SJCRH30 (cell line): ENCODE measurements around the gene GRAMD1B. TPM values are rescaled to one million over a fixed set of nuclear protein-coding genes. Genes with fewer than 3 reads are reported as not detected.
"Not testable (repeated sequence)": the region's sequence is repeated elsewhere in the genome, so short reads cannot be mapped to it uniquely, and the experiment has no call there.

Experiments
- DNase-seq, 2 experiments: peaks; one replicate each; pipeline ENCODE4 v3.0.0-alpha.2; 2015 to 2020
- H3K27ac ChIP-seq: fragments of 250-450 bp; sonication (Bioruptor Pico); 2 replicates; pipeline ENCODE4 v1.5.1; 2020; ENCODE audit warnings: mild to moderate bottlenecking, moderate library complexity
- H3K27me3 ChIP-seq: fragments of 250-450 bp; sonication (Bioruptor Pico); 2 replicates; pipeline ENCODE4 v1.5.1; 2020; ENCODE audit warnings: mild to moderate bottlenecking, moderate library complexity
- H3K36me3 ChIP-seq: fragments of 250-450 bp; sonication (Bioruptor Pico); 2 replicates; pipeline ENCODE4 v1.5.1; 2020; ENCODE audit warnings: mild to moderate bottlenecking, moderate library complexity
- H3K4me1 ChIP-seq: fragments of 250-450 bp; sonication (Bioruptor Pico); 2 replicates; pipeline ENCODE4 v1.5.1; 2020; ENCODE audit warnings: mild to moderate bottlenecking, moderate library complexity
- H3K4me3 ChIP-seq: fragments of 250-450 bp; sonication (Bioruptor Pico); 2 replicates; pipeline ENCODE4 v1.5.1; 2020; ENCODE audit warnings: mild to moderate bottlenecking, moderate library complexity
- H3K9me3 ChIP-seq: fragments of 250-450 bp; sonication (Bioruptor Pico); replicated peaks from 2 replicates; pipeline ENCODE4 v1.5.1; 2020; ENCODE audit warnings: mild to moderate bottlenecking, moderate library complexity
- total RNA-seq: library from RNA; depleted of rRNA; stranded (reverse); fragments of >200 nt; shearing (Covaris generic); gene quantifications from 2 replicates; pipeline ENCODE4 v1.2.3, GENCODE V29; 2014

The GRAMD1B gene
- total RNA-seq, 1 experiment from 2014 or later: 22.9 TPM

GRCh38 chr11:123517559-123518364, 87.7 kb downstream of the GRAMD1B start:
- H3K4me3 ChIP-seq: no peak overlapping the region
- H3K27ac ChIP-seq: no peak overlapping the region
- no peaks in the 10 kb centered on the region for H3K27me3 ChIP-seq
- H3K4me1 ChIP-seq: no peaks in the 10 kb centered on the region
- H3K36me3 ChIP-seq: no peaks in the 10 kb centered on the region
- DNase-seq: no peak
- H3K9me3 ChIP-seq: no peaks in the 10 kb centered on the region

DNA sequence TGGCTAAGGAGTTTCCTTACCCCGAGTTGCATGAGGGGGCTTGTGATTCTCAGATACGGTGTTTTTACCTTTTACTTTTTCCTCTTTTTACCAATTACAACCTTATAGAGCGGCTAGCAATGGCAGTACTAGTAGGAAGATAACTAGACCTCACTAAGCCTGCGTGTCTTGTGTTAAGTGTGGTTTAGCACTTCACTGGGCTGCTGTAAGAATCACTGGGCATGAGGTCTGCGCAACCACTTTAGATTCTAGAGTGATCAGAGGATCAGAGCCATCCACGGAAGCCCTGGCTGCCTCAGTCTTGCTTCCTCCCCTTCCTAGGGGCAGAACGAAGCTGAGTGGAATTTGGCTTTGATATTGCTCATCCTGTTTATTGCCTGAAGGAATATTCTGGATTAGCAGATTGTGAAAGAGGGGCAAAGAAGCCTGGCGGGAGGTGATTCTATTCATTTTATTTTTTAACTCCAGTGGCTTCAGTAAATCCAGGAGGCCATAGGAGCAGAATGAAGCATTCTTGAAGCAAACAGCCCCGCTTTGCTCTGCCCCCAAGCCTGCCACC, 88.5 kb downstream of the GRAMD1B start:
- H3K4me1 ChIP-seq: no peaks in the 10 kb centered on the region
- H3K9me3 ChIP-seq: no peaks in the 10 kb centered on the region
- H3K27ac ChIP-seq: no peak overlapping the region
- H3K36me3 ChIP-seq: no peaks in the 10 kb centered on the region
- DNase-seq: no peak
- H3K27me3 ChIP-seq: no peaks in the 10 kb centered on the region
- no peak overlapping the region for H3K4me3 ChIP-seq

DNA sequence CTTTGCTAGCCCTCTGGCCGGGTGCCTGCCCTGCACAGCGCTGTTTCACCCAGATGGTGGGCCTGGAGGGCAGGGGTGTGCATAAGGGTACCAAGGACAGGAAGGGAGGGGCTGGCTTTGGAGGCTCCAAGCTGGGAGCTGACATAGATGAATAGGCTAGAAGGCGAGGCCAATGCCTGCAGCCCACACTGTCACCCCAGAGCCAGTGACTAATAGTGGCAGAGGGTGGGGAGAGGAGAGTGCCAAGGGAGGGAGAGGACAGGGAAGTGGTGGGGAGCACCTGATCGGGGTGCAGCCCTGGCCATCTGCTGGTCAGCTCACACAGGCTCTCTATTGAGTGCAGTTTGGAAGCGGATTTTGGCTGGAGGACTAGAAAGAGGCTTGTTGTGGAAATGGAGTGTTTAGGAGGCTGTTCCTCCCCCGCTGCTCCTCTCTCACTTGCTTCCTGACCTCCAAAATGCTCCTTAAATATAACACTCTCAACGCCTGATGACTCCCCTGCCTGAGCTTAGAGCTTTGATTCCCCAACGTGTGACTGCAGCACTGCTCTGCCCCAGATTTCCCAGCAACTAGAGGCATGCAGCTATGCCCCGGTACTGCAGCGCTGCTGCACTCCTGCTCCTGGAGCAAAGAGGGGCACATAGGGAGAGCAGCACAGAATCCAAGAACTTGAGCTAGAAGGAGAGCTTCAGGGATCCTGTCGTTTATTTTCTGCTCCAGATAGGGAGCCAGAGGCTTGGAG, 89.2 kb downstream of the GRAMD1B start:
- no peak overlapping the region for H3K27ac ChIP-seq

GRCh38 chr11:123519797-123520193, 89.7 kb downstream of the GRAMD1B start:
- Histone ChIP-seq H3K4me3 (no peak overlapping the region), H3K27ac (no peak overlapping the region), H3K4me1 (no peaks in the 10 kb centered on the region), H3K36me3 (no peaks in the 10 kb centered on the region), H3K27me3 (no peaks in the 10 kb centered on the region), H3K9me3 (no peaks in the 10 kb centered on the region)
- no peak for DNase-seq

More for the DNA sequence above, 89.2 kb downstream of the GRAMD1B start:
- no peaks in the 10 kb centered on the region for H3K27me3 ChIP-seq
- no peaks in the 10 kb centered on the region for H3K36me3 ChIP-seq
- no peaks in the 10 kb centered on the region for H3K4me1 ChIP-seq
- H3K4me3 ChIP-seq: no peak overlapping the region
- DNase-seq: no peak
- no peaks in the 10 kb centered on the region for H3K9me3 ChIP-seq

DNA sequence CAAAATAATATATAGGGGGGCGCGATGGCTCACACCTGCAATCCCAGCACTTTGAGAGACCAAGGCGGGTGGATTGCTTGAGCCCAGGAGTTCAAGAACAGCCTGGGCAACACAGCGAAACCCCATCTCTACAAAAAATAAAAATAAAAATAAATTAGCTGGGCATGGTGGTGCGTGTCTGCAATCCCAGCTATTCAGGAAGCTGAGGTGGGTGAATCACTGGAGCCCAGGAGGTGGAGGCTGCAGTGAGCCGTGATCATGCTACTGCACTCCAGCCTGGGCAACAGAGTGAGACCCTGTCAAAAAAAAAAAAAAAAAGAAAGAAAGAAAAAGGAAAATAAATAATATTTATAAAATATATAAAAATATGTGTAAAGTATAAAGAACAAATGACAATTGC, 90.4 kb downstream of the GRAMD1B start:
- DNase-seq, H3K36me3 ChIP-seq, H3K9me3 ChIP-seq, H3K4me3 ChIP-seq, H3K27ac ChIP-seq, H3K4me1 ChIP-seq, H3K27me3 ChIP-seq: not testable (repeated sequence)

- no peaks in the 10 kb centered on the region for H3K4me1 ChIP-seq
- DNase-seq: no peak
Measured at GRCh38 chr11:123521001-123521400, 90.9 kb downstream of the GRAMD1B start.

DNA sequence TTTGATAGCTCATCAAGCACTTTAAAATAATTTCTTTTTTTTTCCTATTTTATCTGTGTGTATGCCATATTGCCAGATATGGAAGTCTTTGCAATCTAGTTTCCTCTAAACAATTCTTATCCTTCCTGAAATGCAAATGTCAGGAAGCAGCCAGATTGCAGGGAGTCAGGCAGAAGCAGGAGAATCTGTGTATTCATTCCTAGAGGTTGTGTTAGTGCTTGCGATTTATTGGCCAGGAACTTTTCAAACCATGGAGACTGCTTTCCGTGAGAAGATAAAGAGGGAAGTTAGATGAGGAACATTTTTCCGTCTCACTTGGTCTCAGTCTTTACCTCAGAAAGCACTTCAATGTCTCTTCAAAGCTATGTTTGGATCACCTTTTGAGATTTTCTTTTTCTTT, 91.9 kb downstream of the GRAMD1B start:
- Histone ChIP-seq H3K27ac (no peak overlapping the region), H3K4me1 (no peaks in the 10 kb centered on the region), H3K36me3 (no peaks in the 10 kb centered on the region), H3K9me3 (no peaks in the 10 kb centered on the region), H3K4me3 (no peak overlapping the region), H3K27me3 (no peaks in the 10 kb centered on the region)
- DNase-seq: no peak

More at GRCh38 chr11:123521001-123521400, 90.9 kb downstream of the GRAMD1B start:
- no peak overlapping the region for H3K27ac ChIP-seq
- H3K36me3 ChIP-seq: no peaks in the 10 kb centered on the region
- no peaks in the 10 kb centered on the region for H3K27me3 ChIP-seq
- H3K9me3 ChIP-seq: no peaks in the 10 kb centered on the region
- H3K4me3 ChIP-seq: no peak overlapping the region

DNA sequence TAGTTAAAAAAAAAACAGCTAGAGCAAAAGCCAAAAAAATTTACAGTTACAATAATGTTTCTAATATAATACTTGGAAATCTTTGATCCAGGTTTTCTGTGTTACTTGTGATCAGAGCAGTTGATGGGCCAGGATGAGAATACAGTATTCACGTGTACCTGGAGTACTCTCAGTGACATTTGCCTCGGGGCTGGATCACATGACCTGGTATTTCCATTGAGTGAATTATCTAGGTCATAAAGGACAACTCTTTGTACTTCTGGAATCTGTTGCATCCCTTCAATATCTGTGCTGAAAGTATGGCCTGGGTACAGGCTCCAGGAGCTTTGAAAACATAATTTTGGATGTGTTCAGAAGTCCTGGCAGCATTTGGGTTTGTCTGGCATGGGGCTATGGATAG, 93.5 kb downstream of the GRAMD1B start:
- no peak for DNase-seq

DNA sequence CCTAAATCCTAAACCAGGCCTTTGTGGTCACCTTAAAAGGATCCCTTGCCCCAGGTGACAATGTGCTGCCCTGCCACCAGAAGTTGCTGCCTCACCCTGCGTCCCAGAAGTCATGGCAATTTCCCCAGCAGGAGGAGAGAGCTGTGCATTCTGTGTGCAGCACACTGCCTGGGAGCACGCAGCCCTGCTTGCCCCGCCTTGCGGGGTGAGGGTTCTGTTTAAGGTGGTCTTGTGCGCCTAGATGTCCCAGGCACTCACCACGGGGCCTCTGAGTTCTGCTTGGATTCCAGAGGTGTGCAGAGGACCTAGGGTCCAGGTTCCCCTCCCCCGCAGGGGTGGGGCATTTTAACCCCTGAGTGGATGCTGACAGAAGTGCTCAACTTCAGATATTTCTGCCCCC, 95.0 kb downstream of the GRAMD1B start:
- Histone ChIP-seq H3K27ac (no peak overlapping the region), H3K9me3 (no peaks in the 10 kb centered on the region), H3K4me1 (no peaks in the 10 kb centered on the region), H3K4me3 (no peak overlapping the region), H3K36me3 (no peaks in the 10 kb centered on the region), H3K27me3 (no peaks in the 10 kb centered on the region)
- DNase-seq: no peak

More for the DNA sequence above, 93.5 kb downstream of the GRAMD1B start:
- Histone ChIP-seq H3K4me3 (no peak overlapping the region), H3K27ac (no peak overlapping the region), H3K27me3 (no peaks in the 10 kb centered on the region), H3K36me3 (no peaks in the 10 kb centered on the region), H3K4me1 (no peaks in the 10 kb centered on the region), H3K9me3 (no peaks in the 10 kb centered on the region)

- Histone ChIP-seq H3K36me3 (no peaks in the 10 kb centered on the region), H3K9me3 (no peaks in the 10 kb centered on the region), H3K4me1 (no peaks in the 10 kb centered on the region), H3K4me3 (no peak overlapping the region), H3K27me3 (no peaks in the 10 kb centered on the region), H3K27ac (no peak overlapping the region)
- no peak for DNase-seq
Measured at GRCh38 chr11:123525511-123525918, 95.4 kb downstream of the GRAMD1B start.

GRCh38 chr11:123526027-123526805, 96.1 kb downstream of the GRAMD1B start:
- Histone ChIP-seq H3K9me3 (no peaks in the 10 kb centered on the region), H3K27ac (no peak overlapping the region), H3K36me3 (no peaks in the 10 kb centered on the region), H3K4me3 (no peak overlapping the region), H3K4me1 (no peaks in the 10 kb centered on the region), H3K27me3 (no peaks in the 10 kb centered on the region)
- DNase-seq: no peak

DNA sequence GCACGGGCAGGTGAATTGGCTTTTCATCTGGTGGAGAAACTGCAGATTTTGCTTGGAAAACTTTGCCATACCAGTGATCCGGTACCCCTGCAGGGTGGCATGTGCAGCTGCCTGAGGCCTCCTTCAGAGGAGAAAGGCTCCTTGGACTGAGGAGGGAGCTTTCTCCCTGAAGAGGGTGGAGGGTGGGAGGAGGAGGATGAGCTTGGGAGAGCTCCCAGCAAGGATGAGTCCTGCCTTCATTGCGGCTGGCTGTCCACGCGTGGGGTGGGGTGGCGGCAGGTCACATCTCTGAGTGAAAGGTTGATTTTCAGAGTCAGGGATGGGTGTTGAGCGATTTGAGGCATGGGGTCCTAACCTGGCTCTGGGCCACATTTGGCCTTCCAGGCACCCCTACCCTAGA, 96.8 kb downstream of the GRAMD1B start:
- Histone ChIP-seq H3K4me3 (no peak overlapping the region), H3K4me1 (no peaks in the 10 kb centered on the region), H3K36me3 (no peaks in the 10 kb centered on the region), H3K9me3 (no peaks in the 10 kb centered on the region), H3K27ac (no peak overlapping the region), H3K27me3 (no peaks in the 10 kb centered on the region)
- DNase-seq: no peak

- H3K9me3 ChIP-seq: no peaks in the 10 kb centered on the region
- no peaks in the 10 kb centered on the region for H3K4me1 ChIP-seq
- H3K27ac ChIP-seq: no peak overlapping the region
- no peaks in the 10 kb centered on the region for H3K27me3 ChIP-seq
- no peak for DNase-seq
- no peak overlapping the region for H3K4me3 ChIP-seq
- no peaks in the 10 kb centered on the region for H3K36me3 ChIP-seq
Measured at GRCh38 chr11:123527526-123527925, 97.5 kb downstream of the GRAMD1B start.

DNA sequence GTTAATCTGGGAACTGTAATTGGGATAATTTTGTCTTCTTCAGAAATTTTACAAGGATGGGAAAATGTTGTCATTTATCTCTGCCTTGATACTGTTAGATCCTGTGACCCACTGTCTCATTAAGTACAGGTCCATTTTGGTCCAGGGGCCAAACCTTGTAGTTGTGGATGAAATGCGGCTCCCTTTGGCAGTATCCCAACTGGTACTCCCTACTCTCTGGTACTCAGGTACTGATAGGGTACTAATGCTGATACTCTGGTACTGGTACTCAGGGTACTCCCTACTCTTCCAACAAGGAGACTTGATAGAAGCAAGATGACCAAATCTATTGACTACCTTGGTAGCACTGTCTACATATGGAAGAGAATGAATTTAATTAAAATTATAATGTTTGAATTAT, 97.9 kb downstream of the GRAMD1B start:
- no peaks in the 10 kb centered on the region for H3K4me1 ChIP-seq

DNA sequence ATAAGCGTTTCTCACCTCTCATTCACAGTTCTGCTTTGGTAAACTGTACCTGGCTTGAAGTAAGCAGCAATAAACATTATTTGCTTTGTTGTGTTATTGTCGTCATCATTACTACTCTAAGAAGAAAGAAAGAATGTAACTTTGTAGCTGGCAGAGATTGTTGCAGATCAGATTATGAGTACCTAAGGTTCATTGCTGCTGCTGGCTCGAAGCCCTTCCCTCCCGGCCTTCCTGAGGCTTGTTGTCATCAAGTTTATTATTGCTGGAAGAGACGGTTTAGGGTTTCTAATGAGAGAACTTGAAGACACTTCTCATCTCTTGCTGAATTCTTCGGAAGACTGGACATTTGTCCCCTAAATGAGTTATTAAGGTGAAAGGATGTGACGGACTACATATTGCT, 101.3 kb downstream of the GRAMD1B start:
- no peaks in the 10 kb centered on the region for H3K4me1 ChIP-seq
- H3K36me3 ChIP-seq: no peaks in the 10 kb centered on the region
- no peak overlapping the region for H3K27ac ChIP-seq
- H3K27me3 ChIP-seq: no peaks in the 10 kb centered on the region
- no peak overlapping the region for H3K4me3 ChIP-seq
- DNase-seq: no peak
- no peaks in the 10 kb centered on the region for H3K9me3 ChIP-seq

More for the DNA sequence above, 97.9 kb downstream of the GRAMD1B start:
- Histone ChIP-seq H3K9me3 (no peaks in the 10 kb centered on the region), H3K27ac (no peak overlapping the region), H3K36me3 (no peaks in the 10 kb centered on the region), H3K4me3 (no peak overlapping the region), H3K27me3 (no peaks in the 10 kb centered on the region)
- no peak for DNase-seq
